Lower lobe of right lung (tissue), 2 donors: ENCODE results near the gene MAOA. TPM values are rescaled to one million over a fixed set of nuclear protein-coding genes. Genes with fewer than 3 reads are reported as not detected.
"Not testable (repeated sequence)": the region's sequence is repeated elsewhere in the genome, so short reads cannot be mapped to it uniquely, and the experiment has no call there.

Source experiments
- ATAC-seq, 2 donors: fragments of 200-7000 bp; cut with Tn5 transposase; one replicate each; pipeline ENCODE4 v1.9.1; 2020 to 2022; ENCODE audit warnings: mild to moderate bottlenecking in 2 of 2, moderate library complexity in 2 of 2
- DNase-seq: peaks from one replicate; pipeline ENCODE4 v3.0.0-alpha.2; 2020
- H3K27ac ChIP-seq: fragments of 200-600 bp; one replicate; pipeline ENCODE4 v1.8.0; 2022
- H3K27me3 ChIP-seq: fragments of 200-600 bp; one replicate; pipeline ENCODE4 v1.8.0; 2022; ENCODE audit warnings: low read depth
- H3K36me3 ChIP-seq: fragments of 200-600 bp; one replicate; pipeline ENCODE4 v1.8.0; 2022; ENCODE audit warnings: mild to moderate bottlenecking
- H3K4me1 ChIP-seq: fragments of 200-600 bp; one replicate; pipeline ENCODE4 v1.8.0; 2022
- H3K4me3 ChIP-seq: fragments of 200-600 bp; one replicate; pipeline ENCODE4 v1.8.0; 2022; ENCODE audit warnings: mild to moderate bottlenecking
- H3K9me3 ChIP-seq: fragments of 200-600 bp; one replicate; pipeline ENCODE4 v1.8.0; 2022
- CTCF ChIP-seq: fragments of 200-600 bp; IDR thresholded peaks from one replicate; pipeline ENCODE4 v1.8.0; 2022; ENCODE audit warnings: antibody characterized with exemption, mild to moderate bottlenecking
- intact Hi-C: fragments of 100-400 bp; cut with DNase I; formaldehyde crosslinking; loops from one replicate; pipeline ENCODE4 v1.11.0; 2022
- total RNA-seq: library from RNA; stranded (reverse); fragmentation: NEBNext Ultra II Directional; extraction: Animal tissue kit (Norgen Biotek cat#: 25700); gene quantifications from one replicate; pipeline ENCODE4 v1.2.1, GENCODE V29; 2021
- donor health status: DM: no; HTN: yes; CAD: no; lungs with severe emphysema.

The MAOA gene
- total RNA-seq, 1 donor from 2014 or later: 159 TPM

DNA sequence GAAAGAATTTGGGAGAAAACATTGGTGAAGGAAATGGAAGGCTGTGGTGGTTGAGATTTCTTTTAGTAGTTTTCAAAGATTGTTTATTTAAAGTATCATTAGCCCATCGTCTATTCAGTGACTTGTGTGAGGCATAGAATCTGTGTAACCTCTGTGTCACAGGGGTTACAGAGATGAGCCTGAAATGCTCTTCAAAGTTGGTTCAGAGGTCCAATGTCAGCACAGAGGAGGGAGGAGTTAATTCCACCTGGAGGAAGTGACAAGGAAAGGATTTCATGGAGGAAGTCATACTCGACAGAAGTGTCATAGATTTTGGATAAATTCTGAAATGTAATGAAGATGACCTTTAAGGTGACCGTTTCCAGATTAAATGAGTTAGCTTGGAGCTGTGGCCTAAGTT lies 8.2 kb downstream of the MAOA start:
- Histone ChIP-seq H3K27me3 (no peaks in the 10 kb centered on the region), H3K9me3 (no peaks in the 10 kb centered on the region), H3K36me3 (peaks cover 4% of the 10 kb centered on the region), H3K4me1 (peaks cover 7% of the 10 kb centered on the region), H3K4me3 (no peak overlapping the region), H3K27ac (no peak overlapping the region)
- no peak for DNase-seq
- no peak for ATAC-seq
- intact Hi-C loops: no loop called here
- no peak for TF ChIP-seq CTCF

DNA sequence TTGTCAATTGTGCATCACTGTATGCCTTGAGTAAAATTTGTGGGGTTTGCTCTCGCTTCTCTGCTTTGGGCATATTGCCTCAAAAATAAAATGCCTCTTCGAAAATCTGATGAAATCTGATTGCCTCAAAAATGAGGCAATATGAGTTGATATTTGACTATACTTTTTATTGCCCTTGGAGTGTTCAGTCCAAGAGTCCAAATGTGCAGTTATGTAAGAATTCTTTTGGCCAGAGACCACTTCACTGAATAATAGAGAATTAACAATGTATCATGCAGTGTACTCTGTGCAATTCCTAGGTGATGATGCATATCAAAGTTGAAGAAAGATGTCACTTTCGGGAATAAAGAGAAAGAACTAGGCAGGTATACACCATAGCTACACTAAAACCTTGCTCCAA lies 8.6 kb downstream of the MAOA start:
- intact Hi-C loops: no loop called here
- no peaks in the 10 kb centered on the region for H3K9me3 ChIP-seq
- TF ChIP-seq CTCF: no peak
- ATAC-seq (no peak), DNase-seq (no peak)
- H3K36me3 ChIP-seq: peaks cover 4% of the 10 kb centered on the region
- H3K4me3 ChIP-seq: no peak overlapping the region
- H3K27ac ChIP-seq: no peak overlapping the region
- peaks cover 7% of the 10 kb centered on the region for H3K4me1 ChIP-seq
- no peaks in the 10 kb centered on the region for H3K27me3 ChIP-seq

DNA sequence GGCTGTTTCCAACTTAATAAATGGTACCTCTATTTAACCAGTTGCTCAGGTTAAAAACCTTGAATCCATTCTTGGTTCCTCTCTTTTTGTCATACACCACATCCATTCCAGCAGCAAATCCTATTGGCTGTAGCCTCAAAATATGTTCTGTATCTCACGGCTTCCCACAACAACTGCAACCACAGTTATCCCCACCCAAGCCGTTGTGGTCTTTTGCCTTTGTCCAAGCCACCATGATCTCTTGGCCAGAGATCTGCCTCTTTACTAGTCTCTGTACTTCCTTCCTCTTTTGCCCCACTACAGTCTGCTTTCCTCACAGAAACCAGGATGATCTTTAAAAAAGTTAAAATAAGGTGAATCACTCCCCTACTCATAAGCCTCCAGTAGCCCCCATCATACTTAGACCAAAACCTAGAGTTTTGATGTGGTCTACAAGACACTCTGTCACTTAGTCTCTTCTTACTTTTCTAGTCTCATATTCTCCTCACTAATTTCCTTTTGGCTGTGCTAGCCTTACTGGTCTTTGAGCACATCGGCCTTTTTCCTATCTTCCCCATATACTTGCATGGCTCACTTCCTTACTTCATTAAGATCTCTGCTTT lies 10.3 kb downstream of the MAOA start:
- Histone ChIP-seq H3K27me3 (no peaks in the 10 kb centered on the region), H3K27ac (no peak overlapping the region), H3K4me1 (peaks cover 7% of the 10 kb centered on the region), H3K4me3 (no peak overlapping the region), H3K9me3 (no peaks in the 10 kb centered on the region), H3K36me3 (peaks cover 4% of the 10 kb centered on the region)
- no peak for TF ChIP-seq CTCF
- intact Hi-C loops: no loop called here
- DNase-seq: no peak
- ATAC-seq: no peak

DNA sequence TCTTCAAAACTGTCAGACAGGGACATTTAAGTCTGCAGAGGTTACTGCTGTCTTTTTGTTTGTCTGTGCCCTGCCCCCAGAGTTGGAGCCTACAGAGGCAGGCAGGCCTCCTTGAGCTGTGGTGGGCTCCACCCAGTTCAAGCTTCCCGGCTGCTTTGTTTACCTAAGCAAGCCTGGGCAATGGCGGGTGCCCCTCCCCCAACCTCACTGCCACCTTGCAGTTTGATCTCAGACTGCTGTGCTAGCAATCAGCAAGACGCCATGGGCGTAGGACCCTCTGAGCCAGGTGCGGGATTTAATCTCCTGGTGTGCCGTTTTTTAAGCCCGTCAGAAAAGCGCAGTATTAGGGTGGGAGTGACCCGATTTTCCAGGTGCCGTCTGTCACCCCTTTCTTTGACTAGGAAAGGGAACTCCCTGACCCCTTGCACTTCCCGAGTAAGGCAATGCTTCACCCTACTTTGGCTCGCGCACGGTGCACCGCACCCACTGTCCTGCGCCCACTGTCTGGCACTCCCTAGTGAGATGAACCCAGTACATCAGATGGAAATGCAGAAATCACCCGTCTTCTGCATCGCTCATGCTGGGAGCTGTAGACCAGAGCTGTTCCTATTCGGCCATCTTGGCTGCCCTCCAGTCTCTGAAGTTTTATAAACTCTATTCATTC lies 20.0 kb downstream of the MAOA start:
- peak; percentile 44 for DNase-seq
- peaks cover 16% of the 10 kb centered on the region for H3K4me1 ChIP-seq
- H3K27ac ChIP-seq, H3K27me3 ChIP-seq, H3K4me3 ChIP-seq, ATAC-seq, H3K36me3 ChIP-seq, intact Hi-C loops, H3K9me3 ChIP-seq: not testable (repeated sequence)

- Histone ChIP-seq H3K4me3 (no peak overlapping the region), H3K27me3 (no peaks in the 10 kb centered on the region), H3K36me3 (no peaks in the 10 kb centered on the region), H3K9me3 (no peaks in the 10 kb centered on the region), H3K4me1 (peaks cover 16% of the 10 kb centered on the region), H3K27ac (no peak overlapping the region)
- DNase-seq (no peak), ATAC-seq (peak in 1 of 2 donors; percentile 85)
- intact Hi-C loops: no loop called here
- no peak for TF ChIP-seq CTCF
These were observed 21.0 kb downstream of the MAOA start for GRCh38 chrX:43676971-43677572.

GRCh38 chrX:43677993-43678392 lies 21.9 kb downstream of the MAOA start:
- no peaks in the 10 kb centered on the region for H3K36me3 ChIP-seq
- peaks cover 16% of the 10 kb centered on the region for H3K4me1 ChIP-seq
- no peak for TF ChIP-seq CTCF
- H3K27ac ChIP-seq: no peak overlapping the region
- DNase-seq: no peak
- intact Hi-C loops: no loop called here
- H3K4me3 ChIP-seq: no peak overlapping the region
- H3K27me3 ChIP-seq: no peaks in the 10 kb centered on the region
- peak in 1 of 2 donors; percentile 72 for ATAC-seq
- H3K9me3 ChIP-seq: no peaks in the 10 kb centered on the region
